ENCODE measurements around the gene RSRP1. TPM values are rescaled to one million over a fixed set of nuclear protein-coding genes. Genes with fewer than 3 reads are reported as not detected.
A peak's percentile ranks its signal among the peaks of the same experiment; 100 is the strongest.
"Not testable (repeated sequence)": the region's sequence is repeated elsewhere in the genome, so short reads cannot be mapped to it uniquely, and the experiment has no call there.

The RSRP1 gene
- total and polyA plus RNA-seq, 2 of the 13 experiments (the other 11 are each of a cell fraction or from before 2014, with no cell fraction given): 43.9 to 52.8 TPM

GRCh38 chr1:25266554-25267287 lies 19.5 kb upstream of the RSRP1 start:
- CTCF ChIA-PET (ENCODE audit: low intra/inter-chr PET ratio, low total read pairs); H3K9ac ChIP-seq (ENCODE audit: insufficient read depth, low read depth, low read length); POLR2A ChIA-PET; H3K9me3 ChIP-seq (ENCODE audit: low read length); H3K4me1 ChIP-seq (ENCODE audit: insufficient read depth, low read length); H2AFZ ChIP-seq (ENCODE audit: low read length); FAIRE-seq; intact Hi-C loops (cut with micrococcal nuclease; ENCODE audit: unreplicated experiment); DNase-seq (ENCODE audit: low spot score); BruUV-seq (replicated peaks); H4K20me1 ChIP-seq (ENCODE audit: insufficient read depth, low read length); H3K27ac ChIP-seq (ENCODE audit: extremely low read length, insufficient read depth, low read length); H3K79me2 ChIP-seq (ENCODE audit: insufficient read depth, low read length); in situ Hi-C loops (cut with HindIII; ENCODE audit: extremely low pct_ligation_motif_present, low pct_unique_long_range_greater_than_20kb); H3K27me3 ChIP-seq (ENCODE audit: control insufficient read depth in 1 of 2, insufficient read depth in 2 of 2, low read length in 2 of 2); H3K36me3 ChIP-seq (replicated peaks in 1 of 2; ENCODE audit: control insufficient read depth in 1 of 2, insufficient read depth in 2 of 2, low read length in 2 of 2): not testable (repeated sequence)
- peak; percentile 89 for ATAC-seq
- TF ChIP-seq ZNF574 (CRISPR knock-in tag; IDR thresholded peaks at IDR 0.05) (peak; percentile 11; the same call in 1 of the 2 replicates), HMGXB4 (CRISPR knock-in tag; IDR thresholded peaks at IDR 0.05; ENCODE audit: borderline replicate concordance in 1 of 2, low read depth in 1 of 2) (0 out of 4 replicates have a peak, but pooled peaks of 1 of the 2 experiments have one; percentile 34), SAP130 (CRISPR knock-in tag; IDR thresholded peaks at IDR 0.05; ENCODE audit: low read depth) (peak; percentile 28; the same call in 1 of the 2 replicates)
- Histone ChIP-seq H3K4me3 (replicated peaks in 1 of 3; ENCODE audit: insufficient read depth in 1 of 3, low read depth in 2 of 3, low read length in 3 of 3) (peak overlapping the region; percentile 45 to 57 (median 55); a peak in 4 of 6 replicates), H3K4me2 (ENCODE audit: low read depth, low read length) (peak overlapping the region; percentile 62)
- 1% methylated on average over 9 of the region's 45 CpGs for WGBS (ENCODE audit: low lambda C conversion rate)

GRCh38 chr1:25260336-25260735 lies 13.1 kb upstream of the RSRP1 start:
- WGBS (ENCODE audit: low lambda C conversion rate): 89% methylated on average over 3 of the region's 3 CpGs
- in situ Hi-C loops (cut with HindIII; ENCODE audit: extremely low pct_ligation_motif_present, low pct_unique_long_range_greater_than_20kb); intact Hi-C loops (cut with micrococcal nuclease; ENCODE audit: unreplicated experiment); H3K4me1 ChIP-seq (ENCODE audit: insufficient read depth, low read length); H2AFZ ChIP-seq (ENCODE audit: low read length); H3K9ac ChIP-seq (ENCODE audit: insufficient read depth, low read depth, low read length); FAIRE-seq; H3K36me3 ChIP-seq (replicated peaks in 1 of 2; ENCODE audit: control insufficient read depth in 1 of 2, insufficient read depth in 2 of 2, low read length in 2 of 2); DNase-seq (ENCODE audit: low spot score); H3K27ac ChIP-seq (ENCODE audit: extremely low read length, insufficient read depth, low read length); POLR2A ChIA-PET; H3K4me3 ChIP-seq (replicated peaks in 1 of 3; ENCODE audit: insufficient read depth in 1 of 3, low read depth in 2 of 3, low read length in 3 of 3); H3K79me2 ChIP-seq (ENCODE audit: insufficient read depth, low read length); BruUV-seq (replicated peaks); H3K27me3 ChIP-seq (ENCODE audit: control insufficient read depth in 1 of 2, insufficient read depth in 2 of 2, low read length in 2 of 2); H3K9me3 ChIP-seq (ENCODE audit: low read length); CTCF ChIA-PET (ENCODE audit: low intra/inter-chr PET ratio, low total read pairs); H4K20me1 ChIP-seq (ENCODE audit: insufficient read depth, low read length); ATAC-seq; H3K4me2 ChIP-seq (ENCODE audit: low read depth, low read length): not testable (repeated sequence)
